HCT116 (cell line): ENCODE results near the gene SYT7. TPM values are rescaled to one million over a fixed set of nuclear protein-coding genes. Genes with fewer than 3 reads are reported as not detected.

Experiments
- ATAC-seq: fragments of 200-7000 bp; cut with Tn5 transposase; 2 replicates; pipeline ENCODE4 v1.9.1; 2020; ENCODE audit warnings: mild to moderate bottlenecking, moderate library complexity
- BruUV-seq: library from RNA; stranded (reverse); fragments of 400-500 nt; replicated peaks from 2 replicates; lab custom pipeline; 2021; lab: Mats Ljungman, UMichigan
- CTCF ChIA-PET: fragments of 300-600 bp; sonication (Branson Sonifier 250); formaldehyde crosslinking; loops from one replicate; lab custom pipeline; 2021; ENCODE audit warnings: antibody characterized with exemption; lab: Charles Lee
- POLR2A ChIA-PET: fragments of 300-600, 350-600 bp; sonication (Branson Sonifier 250); formaldehyde crosslinking; loops from one replicate; lab custom pipeline; 2021; ENCODE audit warnings: antibody characterized with exemption; lab: Charles Lee
- RAD21 ChIA-PET, 2 experiments: fragments of 300-600 bp; sonication (Branson Sonifier 250); formaldehyde crosslinking; loops; one replicate each; lab custom pipeline; 2023; ENCODE audit warnings: low total read pairs in 2 of 2; ENCODE audit not compliant: uncharacterized antibody in 2 of 2, unreplicated experiment in 2 of 2, low non-redundant PET in 1 of 2; lab: Charles Lee
- DNase-seq: peaks from one replicate; pipeline ENCODE4 v3.0.0-alpha.2; 2010; ENCODE audit warnings: low read depth, low spot score
- H2AFZ ChIP-seq: fragments of 200-600 bp; shearing (Covaris generic), sonication (generic); 2 replicates; pipeline ENCODE4 v1.6.1; 2017; ENCODE audit warnings: low read depth, mixed run types, mixed read lengths, antibody characterized with exemption, low read length; ENCODE audit not compliant: poor library complexity, severe bottlenecking
- H3K27ac ChIP-seq: 2 replicates; pipeline ENCODE4 v1.5.1; 2012; ENCODE audit warnings: low read depth, low read length
- H3K27me3 ChIP-seq: fragments of 200-600 bp; sonication (generic); 2 replicates; pipeline ENCODE4 v1.6.1; 2016; ENCODE audit warnings: mixed run types, low read length, mixed read lengths; ENCODE audit not compliant: insufficient read depth
- H3K36me3 ChIP-seq, 2 experiments: fragments of 200-500 bp in 1 of 2; fragments of 200-600 bp in 1 of 2; sonication (Bioruptor generic) in 1 of 2; sonication (generic) in 1 of 2; 2 replicates each; pipeline versions ENCODE4 v1.5.1 to v1.6.1; 2014 to 2016; ENCODE audit warnings: low read length in 2 of 2, inconsistent platforms in 1 of 2, mixed read lengths in 1 of 2, mixed run types in 1 of 2; ENCODE audit not compliant: insufficient read depth in 2 of 2, control insufficient read depth in 1 of 2
- H3K4me1 ChIP-seq, 2 experiments: fragments of 200-600 bp in 1 of 2; sonication (generic) in 1 of 2; 2 replicates each; pipeline versions ENCODE4 v1.5.1 to v1.6.1; 2012 to 2017; ENCODE audit warnings: low read length in 2 of 2, inconsistent platforms in 1 of 2, mild to moderate bottlenecking in 1 of 2, mixed read lengths in 1 of 2, mixed run types in 1 of 2, moderate library complexity in 1 of 2; ENCODE audit not compliant: insufficient read depth in 2 of 2, control insufficient read depth in 1 of 2
- H3K4me2 ChIP-seq: fragments of 200-600 bp; sonication (generic); 2 replicates; pipeline ENCODE4 v1.6.1; 2017; ENCODE audit warnings: mixed run types, low read length, mixed read lengths
- H3K4me3 ChIP-seq, 2 experiments: fragments of 200-600 bp in 1 of 2; sonication (generic) in 1 of 2; replicated peaks in 1 of 2; 2 replicates each; pipeline ENCODE4 v1.5.1; 2011 to 2016; ENCODE audit warnings: low read length in 2 of 2, control low read depth in 1 of 2, low read depth in 1 of 2, mild to moderate bottlenecking in 1 of 2, mixed read lengths in 1 of 2, mixed run types in 1 of 2
- H3K79me2 ChIP-seq: fragments of 200-600 bp; sonication (generic); 2 replicates; pipeline ENCODE4 v1.6.1; 2017; ENCODE audit warnings: mild to moderate bottlenecking, mixed run types, low read length, moderate library complexity, mixed read lengths; ENCODE audit not compliant: insufficient read depth
- H3K9ac ChIP-seq: fragments of 200-600 bp; sonication (generic); 2 replicates; pipeline ENCODE4 v1.6.1; 2016; ENCODE audit warnings: low read length, mixed read lengths
- H3K9me2 ChIP-seq: fragments of 200-600 bp; sonication (generic), shearing (Covaris generic); 2 replicates; pipeline ENCODE4 v1.6.1; 2017; ENCODE audit warnings: mixed run types, mild to moderate bottlenecking, moderate library complexity; ENCODE audit not compliant: insufficient read depth
- H3K9me3 ChIP-seq, 2 experiments: fragments of 200-500 bp in 1 of 2; fragments of 200-600 bp in 1 of 2; sonication (Bioruptor generic) in 1 of 2; sonication (generic) in 1 of 2; 2 replicates each; pipeline ENCODE4 v1.6.1; 2014 to 2017; ENCODE audit warnings: low read length in 2 of 2, mixed read lengths in 2 of 2, inconsistent platforms in 1 of 2, low read depth in 1 of 2, mild to moderate bottlenecking in 1 of 2, mixed run types in 1 of 2, moderate library complexity in 1 of 2; ENCODE audit not compliant: control insufficient read depth in 1 of 2, insufficient read depth in 1 of 2
- H4K20me1 ChIP-seq: fragments of 200-600 bp; sonication (generic), shearing (Covaris generic); 2 replicates; pipeline ENCODE4 v1.6.1; 2017; ENCODE audit warnings: mixed run types, mild to moderate bottlenecking, moderate library complexity; ENCODE audit not compliant: insufficient read depth
- ATF3 ChIP-seq: IDR thresholded peaks from 2 replicates; pipeline ENCODE4 v1.6.1; 2012
- EZH2phosphoT487 ChIP-seq: fragments of 200-600 bp; IDR thresholded peaks from 2 replicates; pipeline ENCODE4 v1.6.1; 2018; ENCODE audit warnings: antibody characterized with exemption, borderline replicate concordance
- MAX ChIP-seq: IDR thresholded peaks from 2 replicates; pipeline ENCODE4 v1.6.1; 2012
- SIN3A ChIP-seq: IDR thresholded peaks from 2 replicates; pipeline ENCODE4 v1.6.1; 2012; ENCODE audit warnings: low read depth
- TCF7L2 ChIP-seq: IDR thresholded peaks from 2 replicates; pipeline ENCODE4 v1.7.0; 2011; ENCODE audit warnings: borderline replicate concordance, inconsistent platforms; ENCODE audit not compliant: insufficient read depth, insufficient read length; ENCODE audit errors: extremely low read depth
- ZBTB33 ChIP-seq: IDR thresholded peaks from 2 replicates; pipeline ENCODE4 v1.6.1; 2011; ENCODE audit warnings: mild to moderate bottlenecking, low read length, moderate library complexity; ENCODE audit not compliant: insufficient replicate concordance; ENCODE audit errors: extremely low read depth
- ZFX ChIP-seq: fragments of 450-650 bp; IDR thresholded peaks from 2 replicates; pipeline ENCODE4 v1.6.1; 2017
- intact Hi-C: fragments of 100-400 bp; cut with micrococcal nuclease; formaldehyde crosslinking; loops from 2 replicates; pipeline ENCODE4 v1.10.0; 2022
- total RNA-seq: library from RNA; stranded (reverse); gene quantifications from one replicate; pipeline ENCODE4 v1.2.1, GENCODE V29; 2021; ENCODE audit not compliant: unreplicated experiment

Gene SYT7
- total RNA-seq, 1 experiment from 2014 or later = 27.4 TPM

GRCh38 chr11:61599968-61600710 is 19.3 kb upstream of the SYT7 start:
- TF ChIP-seq ZFX (no peak), ZBTB33 (no peak), TCF7L2 (no peak), ATF3 (no peak), EZH2phosphoT487 (no peak), SIN3A (no peak), MAX (no peak)
- TF ChIP-seq, all 23 proteins: peak for 0
- no peaks in the 10 kb centered on the region for H3K9me3 ChIP-seq
- peaks cover 25 to 67% of the 10 kb centered on the region in 2 experiments for H3K4me1 ChIP-seq
- DNase-seq (no peak), ATAC-seq (no peak)
- ChIA-PET CTCF (interaction anchor here (1.0 to 1.2 kb wide), 2 partner anchors 10 to 38 kb away, joined by 3 read pairs; no protein-coding TSS in a partner anchor), POLR2A (interaction anchor here (1.0 to 1.8 kb wide), 2 partner anchors 12 to 13 kb away, joined by 3 to 7 read pairs; no protein-coding TSS in a partner anchor), RAD21 (no interaction called here)
- H3K9me2 ChIP-seq = no peaks in the 10 kb centered on the region
- BruUV-seq = no TSS peak
- H3K27ac ChIP-seq = no peak overlapping the region
- no peaks in the 10 kb centered on the region for H4K20me1 ChIP-seq
- no peak overlapping the region for H3K4me3 ChIP-seq
- no peak overlapping the region for H3K4me2 ChIP-seq
- no peaks in the 10 kb centered on the region for H3K36me3 ChIP-seq
- no peak overlapping the region for H2AFZ ChIP-seq
- no peak overlapping the region for H3K9ac ChIP-seq
- no peaks in the 10 kb centered on the region for H3K79me2 ChIP-seq
- intact Hi-C loops = no loop called here
- H3K27me3 ChIP-seq = no peaks in the 10 kb centered on the region
